ENCODE data around the gene TCF15. TPM values are rescaled to one million over a fixed set of nuclear protein-coding genes. Genes with fewer than 3 reads are reported as not detected.

Gene TCF15
- total and polyA plus RNA-seq, 2 of the 13 experiments (the other 11 are each of a cell fraction or from before 2014, with no cell fraction given) = not detected

- TF ChIP-seq ZXDC (CRISPR knock-in tag; IDR thresholded peaks at IDR 0.05) (no peak), POGZ (CRISPR knock-in tag; IDR thresholded peaks at IDR 0.05) (no peak), ETS1 (CRISPR knock-in tag; IDR thresholded peaks at IDR 0.05) (no peak), BCL6 (CRISPR knock-in tag; IDR thresholded peaks at IDR 0.05) (0 out of 2 replicates have a peak, but pooled peaks have one; percentile 12), PHF21A (CRISPR knock-in tag; IDR thresholded peaks at IDR 0.05) (peak; percentile 62), ZZZ3 (CRISPR knock-in tag; IDR thresholded peaks at IDR 0.05; ENCODE audit: borderline replicate concordance) (no peak), NFE2L2 (IDR thresholded peaks at IDR 0.05; ENCODE audit: low read length) (no peak), PCBP1 (IDR thresholded peaks at IDR 0.05; ENCODE audit: borderline replicate concordance, low read depth, low read length) (no peak), MBNL3 (CRISPR knock-in tag; conservative IDR thresholded peaks at IDR 0.05) (no peak), KLF9 (CRISPR knock-in tag; IDR thresholded peaks at IDR 0.05; ENCODE audit: low read depth) (no peak), ZSCAN12 (CRISPR knock-in tag; IDR thresholded peaks at IDR 0.05) (no peak), SALL2 (CRISPR knock-in tag; IDR thresholded peaks at IDR 0.05) (no peak), ZBTB2 (CRISPR knock-in tag; IDR thresholded peaks at IDR 0.05; ENCODE audit: low read depth) (no peak), PAWR (CRISPR knock-in tag; IDR thresholded peaks at IDR 0.05; ENCODE audit: borderline replicate concordance) (no peak), SOX5 (CRISPR knock-in tag; IDR thresholded peaks at IDR 0.05; ENCODE audit: borderline replicate concordance) (peak; percentile 50; the same call in 1 of the 2 replicates), SKI (IDR thresholded peaks at IDR 0.05; ENCODE audit: partially characterized antibody) (no peak), MLLT10 (CRISPR knock-in tag; IDR thresholded peaks at IDR 0.05) (no peak), AKAP8 (CRISPR knock-in tag; IDR thresholded peaks at IDR 0.05) (no peak), SMAD9 (CRISPR knock-in tag; IDR thresholded peaks at IDR 0.05) (no peak), ZNF691 (CRISPR knock-in tag; IDR thresholded peaks at IDR 0.05; ENCODE audit: borderline replicate concordance, low read depth) (no peak), ZNF572 (CRISPR knock-in tag; IDR thresholded peaks at IDR 0.05) (peak; percentile 41; the same call in 1 of the 2 replicates), ZMYM3 (CRISPR knock-in tag; IDR thresholded peaks at IDR 0.05) (no peak), ETV5 (CRISPR knock-in tag; IDR thresholded peaks at IDR 0.05; ENCODE audit: borderline replicate concordance) (no peak), ZNF577 (CRISPR knock-in tag; IDR thresholded peaks at IDR 0.05; ENCODE audit: borderline replicate concordance, low read depth) (no peak), ZNF792 (CRISPR knock-in tag; IDR thresholded peaks at IDR 0.05) (0 out of 2 replicates have a peak, but pooled peaks have one; percentile 32), FOXM1 (CRISPR knock-in tag; IDR thresholded peaks at IDR 0.05) (no peak), HDAC1 (CRISPR knock-in tag; IDR thresholded peaks at IDR 0.05) (0 out of 2 replicates have a peak, but pooled peaks have one; percentile 46), FOSL2 (CRISPR knock-in tag; IDR thresholded peaks at IDR 0.05) (peak; percentile 19; the same call in 1 of the 2 replicates), MIER2 (CRISPR knock-in tag; IDR thresholded peaks at IDR 0.05) (no peak)
Measured at GRCh38 chr20:555976-556385, 54.1 kb downstream of the TCF15 start (continued).

Measured in HepG2 (cell line).